IPS DF 19.7 (cell line): ENCODE results near the gene RNU1-4.
"Not testable (repeated sequence)": the region's sequence is repeated elsewhere in the genome, so short reads cannot be mapped to it uniquely, and the experiment has no call there.

Experiments used
- DNase-seq: peaks from one replicate; pipeline ENCODE4 v3.0.0-alpha.2; 2013; ENCODE audit warnings: low read depth, low spot score

The RNU1-4 gene

DNA sequence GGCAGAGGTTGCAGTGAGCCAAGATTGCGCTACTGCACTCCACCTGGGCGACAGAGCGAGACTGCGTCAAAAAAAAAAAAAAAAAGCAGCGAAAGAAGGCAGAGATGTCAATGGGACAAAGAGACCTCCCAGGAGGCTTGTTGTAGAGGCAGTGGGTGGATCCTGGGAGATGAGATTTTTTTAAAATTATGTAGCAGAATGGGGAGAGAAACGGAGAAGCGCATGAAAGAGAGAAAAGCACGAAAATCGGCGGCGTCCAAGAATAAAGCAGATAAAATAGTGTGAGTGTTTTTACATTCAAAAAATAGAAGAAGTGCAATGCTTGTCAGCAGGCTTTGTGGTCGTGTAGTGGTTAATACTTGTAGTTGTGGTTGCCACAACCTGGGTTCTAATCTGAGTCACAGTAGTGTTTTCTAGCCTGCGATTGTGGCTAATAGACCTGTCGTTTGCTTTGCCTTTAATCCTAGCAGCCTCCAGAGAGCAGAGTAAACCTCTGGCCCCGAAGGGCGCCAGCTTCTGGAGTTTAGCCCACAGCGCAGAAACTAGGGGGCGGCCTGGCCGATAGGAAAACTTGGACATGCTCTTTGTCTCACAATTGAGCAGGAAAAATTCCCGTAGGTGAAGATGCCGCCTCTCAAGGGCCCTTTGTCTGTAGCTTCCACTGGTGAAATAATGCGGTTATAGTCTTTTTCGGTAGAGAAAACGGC lies 11.9 kb upstream of the RNU1-4 start:
- DNase-seq: not testable (repeated sequence)

DNA sequence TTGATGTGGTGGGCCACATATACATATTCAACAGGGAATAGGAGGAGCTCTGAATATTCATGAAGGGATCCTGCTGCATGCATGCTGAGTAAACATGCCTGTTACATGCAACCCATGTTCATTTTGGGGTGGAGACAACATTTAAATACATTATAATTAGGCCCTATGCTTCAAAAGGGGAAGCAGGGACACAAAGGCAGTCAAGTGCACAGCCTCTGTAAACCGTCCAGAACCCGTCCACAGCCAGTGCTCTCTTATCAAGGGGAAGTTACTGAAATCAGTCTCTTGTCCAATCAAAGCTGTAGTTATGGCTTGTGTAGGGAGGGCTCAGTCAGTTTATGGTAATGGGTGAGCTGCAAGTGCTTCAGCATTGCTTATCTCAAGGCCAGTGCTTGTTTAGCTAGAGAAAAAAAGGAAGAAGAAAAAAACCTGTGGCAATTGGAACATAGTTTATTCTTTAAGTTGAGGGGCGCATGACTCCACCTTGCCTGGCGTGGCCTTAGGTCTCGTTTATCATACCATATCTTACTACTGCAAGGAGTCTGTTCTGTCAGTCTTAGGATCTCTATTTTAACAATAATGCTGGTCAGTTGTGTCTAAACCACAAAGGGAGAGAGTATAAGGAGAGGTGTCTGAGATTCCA lies 7.9 kb upstream of the RNU1-4 start:
- not testable (repeated sequence) for DNase-seq

DNA sequence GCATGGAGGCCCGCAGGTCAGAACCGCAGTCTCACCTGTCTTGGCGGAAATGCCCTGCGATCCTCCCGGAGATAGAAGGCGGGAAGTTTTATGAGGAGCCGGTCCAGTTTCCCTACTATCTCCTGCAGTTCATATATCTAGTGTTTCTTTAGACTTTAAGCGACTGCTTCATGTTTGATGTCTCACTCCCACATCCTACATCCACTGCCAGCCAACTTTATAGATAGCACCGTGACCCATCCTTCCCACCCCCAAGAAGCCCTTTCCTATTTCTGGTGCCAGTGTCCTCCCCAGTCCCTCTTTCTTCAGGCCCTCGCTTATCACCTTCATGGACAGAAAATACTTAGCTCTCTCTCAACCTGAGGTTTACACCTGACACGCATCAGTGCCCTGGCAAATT lies 914 bp downstream of the RNU1-4 start:
- not testable (repeated sequence) for DNase-seq

DNA sequence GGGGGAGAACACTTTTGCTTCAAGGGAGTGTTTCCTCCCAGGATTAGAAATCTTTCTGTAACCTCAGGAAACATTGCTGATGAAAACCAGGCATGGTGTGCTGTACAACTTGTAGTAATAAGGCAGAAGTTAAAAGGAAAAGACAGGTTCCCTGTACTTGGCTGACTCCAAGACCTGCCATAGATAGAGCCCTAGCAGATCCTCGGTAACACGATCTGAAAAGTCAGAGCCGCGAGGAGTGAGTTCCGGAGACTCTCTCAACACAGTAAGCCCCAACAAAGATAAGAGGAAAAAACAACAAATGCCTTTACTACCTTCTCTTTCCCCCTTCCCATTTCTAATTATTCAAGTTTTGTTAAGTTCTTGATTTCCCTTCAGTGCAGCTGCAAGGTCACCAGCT lies 7.3 kb downstream of the RNU1-4 start:
- not testable (repeated sequence) for DNase-seq

GRCh38 chr1:16748710-16749109 lies 8.4 kb downstream of the RNU1-4 start:
- DNase-seq: not testable (repeated sequence)

- not testable (repeated sequence) for DNase-seq
These were observed 9.9 kb downstream of the RNU1-4 start for GRCh38 chr1:16749910-16750888.

GRCh38 chr1:16752770-16753169 lies 12.5 kb downstream of the RNU1-4 start:
- not testable (repeated sequence) for DNase-seq

GRCh38 chr1:16755385-16755784 lies 15.1 kb downstream of the RNU1-4 start:
- DNase-seq: not testable (repeated sequence)

GRCh38 chr1:16755932-16756331 lies 15.6 kb downstream of the RNU1-4 start:
- DNase-seq: not testable (repeated sequence)

DNA sequence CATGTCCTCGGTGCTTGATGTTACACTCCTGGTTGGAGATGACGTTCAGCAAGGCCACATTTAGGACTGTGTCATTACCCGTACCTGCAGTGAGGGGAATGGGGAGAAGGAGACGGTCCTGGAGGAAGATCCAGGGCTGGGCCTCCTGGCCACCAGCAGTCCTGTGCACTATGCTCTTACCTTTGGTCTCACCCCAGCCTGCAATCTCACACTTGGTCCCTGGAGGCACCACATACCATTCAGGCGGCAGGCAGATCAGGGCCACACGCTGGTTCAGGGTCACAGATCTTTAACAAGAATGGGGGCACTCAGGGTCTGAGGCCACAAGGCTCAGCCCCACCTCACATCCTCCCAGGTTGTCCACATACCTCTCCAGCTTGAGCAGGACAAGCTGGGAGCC lies 17.3 kb downstream of the RNU1-4 start:
- DNase-seq: not testable (repeated sequence)

DNA sequence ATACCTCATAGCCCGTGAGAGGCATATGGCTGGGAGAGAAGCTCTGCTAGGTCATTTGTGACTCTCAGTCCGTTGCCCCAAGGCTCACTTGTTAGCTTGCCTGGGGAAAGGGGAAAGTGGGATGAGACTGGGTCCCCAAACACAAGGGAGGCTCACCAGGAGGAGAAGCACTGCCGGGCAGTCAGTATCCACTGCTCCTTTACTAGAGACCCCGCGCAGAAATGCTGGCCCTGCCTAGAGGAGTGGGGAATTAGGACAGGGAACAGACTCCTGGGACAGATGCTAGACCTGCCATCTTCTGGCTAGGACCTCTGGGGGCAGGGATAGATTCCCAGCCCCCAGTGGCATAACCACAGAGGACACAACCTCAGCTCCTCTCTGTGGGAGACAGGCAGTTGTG lies 17.7 kb downstream of the RNU1-4 start:
- DNase-seq: not testable (repeated sequence)

GRCh38 chr1:16759041-16759493 lies 18.8 kb downstream of the RNU1-4 start:
- not testable (repeated sequence) for DNase-seq

- not testable (repeated sequence) for DNase-seq
These were observed 19.5 kb downstream of the RNU1-4 start for GRCh38 chr1:16759650-16760455.

- DNase-seq: not testable (repeated sequence)
These were observed 20.1 kb downstream of the RNU1-4 start for GRCh38 chr1:16760456-16760765.

GRCh38 chr1:16760801-16761200 lies 20.5 kb downstream of the RNU1-4 start:
- DNase-seq: not testable (repeated sequence)

DNA sequence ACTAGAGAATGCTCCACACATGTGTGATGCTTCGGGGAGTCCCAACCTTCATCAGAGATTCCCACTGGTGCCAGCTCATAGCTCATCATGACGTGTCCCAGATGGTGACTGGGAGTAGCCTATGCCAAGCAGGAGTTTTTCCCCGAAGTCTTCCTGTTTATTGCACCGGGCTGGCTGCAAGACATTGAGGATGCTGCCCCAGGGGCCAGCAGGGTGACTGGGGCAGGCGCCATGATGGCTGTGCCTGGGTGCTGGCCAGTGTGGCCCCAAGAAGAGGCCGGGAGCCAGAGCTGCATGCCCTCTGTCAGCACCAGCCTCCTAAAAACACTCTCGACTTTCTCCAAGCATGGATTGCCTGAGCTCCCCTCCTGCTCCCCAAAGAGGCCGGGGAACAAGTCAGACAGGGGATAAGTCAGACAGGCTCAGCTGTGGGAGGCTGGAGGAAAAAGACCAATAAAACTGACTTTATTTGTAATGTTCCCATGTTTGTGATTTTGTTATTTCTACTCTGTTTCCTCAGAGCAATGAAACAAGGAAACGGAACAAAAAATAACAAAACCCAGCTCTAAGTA lies 24.0 kb downstream of the RNU1-4 start:
- DNase-seq: not testable (repeated sequence)

GRCh38 chr1:16764820-16765655 lies 24.7 kb downstream of the RNU1-4 start:
- DNase-seq: not testable (repeated sequence)

DNA sequence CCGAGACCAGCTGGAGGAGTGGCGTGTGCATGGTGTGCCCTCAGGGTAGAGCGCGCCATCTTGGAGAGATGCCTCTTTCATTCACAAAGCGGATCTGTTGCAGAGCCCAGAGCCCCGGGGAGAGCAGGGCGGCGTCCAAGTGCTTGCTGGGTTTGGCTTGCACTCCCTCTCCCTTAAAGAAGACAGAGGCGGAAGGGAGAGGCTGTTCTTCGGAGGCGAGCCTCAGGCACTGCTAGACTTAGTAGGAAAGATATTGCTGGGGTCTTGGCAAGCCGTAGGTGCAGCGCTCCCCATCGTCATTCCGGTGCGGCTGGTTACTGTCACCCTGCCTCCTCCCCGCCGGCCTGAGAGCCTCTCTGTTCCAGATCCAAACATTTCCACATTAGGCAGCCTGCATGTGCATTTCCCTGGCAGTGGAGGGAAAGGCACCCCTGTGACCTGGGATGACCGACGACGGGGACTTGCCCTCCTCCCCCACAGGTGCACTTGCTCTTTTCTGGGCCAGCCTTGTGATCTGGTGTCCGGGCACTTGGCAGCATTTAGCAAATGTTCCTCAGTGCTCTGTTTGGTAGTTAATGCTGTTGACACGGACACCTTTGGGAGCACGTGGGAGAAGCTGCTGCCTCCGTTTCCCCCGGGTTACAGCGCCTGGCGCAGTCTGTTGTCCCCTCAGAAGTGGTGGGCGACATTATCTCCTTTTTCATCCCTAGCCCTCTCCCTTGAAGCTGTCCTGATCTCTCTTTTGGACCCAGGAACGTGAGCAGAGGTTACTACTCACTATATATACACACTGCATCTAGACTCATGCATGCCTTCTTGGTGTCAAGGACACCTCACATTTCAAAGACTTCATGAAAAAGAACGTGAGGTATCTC lies 25.7 kb downstream of the RNU1-4 start:
- DNase-seq: not testable (repeated sequence)
